Measurements from ENCODE around the gene LRFN3.

GRCh38 chr19:35955881-35956634, 19.9 kb downstream of the LRFN3 start:
- no peak for TF ChIP-seq POLR2A (IDR thresholded peaks at IDR 0.05; ENCODE audit: low read depth, low read length)
- no peak for TF ChIP-seq SMAD5 (IDR thresholded peaks at IDR 0.05; ENCODE audit: low read depth)
- no peak for TF ChIP-seq RCOR1 (conservative IDR thresholded peaks at IDR 0.05; ENCODE audit: low read depth, low read length)
- no peak for TF ChIP-seq MYC (IDR thresholded peaks at IDR 0.05; ENCODE audit: insufficient read depth, insufficient read length, insufficient replicate concordance, low read length, severe bottlenecking)
- TF ChIP-seq REST (IDR thresholded peaks at IDR 0.05; ENCODE audit: low read depth, low read length) = no peak
- no peak for TF ChIP-seq NR2C1 (IDR thresholded peaks at IDR 0.05)
- TF ChIP-seq, protein P1, sequence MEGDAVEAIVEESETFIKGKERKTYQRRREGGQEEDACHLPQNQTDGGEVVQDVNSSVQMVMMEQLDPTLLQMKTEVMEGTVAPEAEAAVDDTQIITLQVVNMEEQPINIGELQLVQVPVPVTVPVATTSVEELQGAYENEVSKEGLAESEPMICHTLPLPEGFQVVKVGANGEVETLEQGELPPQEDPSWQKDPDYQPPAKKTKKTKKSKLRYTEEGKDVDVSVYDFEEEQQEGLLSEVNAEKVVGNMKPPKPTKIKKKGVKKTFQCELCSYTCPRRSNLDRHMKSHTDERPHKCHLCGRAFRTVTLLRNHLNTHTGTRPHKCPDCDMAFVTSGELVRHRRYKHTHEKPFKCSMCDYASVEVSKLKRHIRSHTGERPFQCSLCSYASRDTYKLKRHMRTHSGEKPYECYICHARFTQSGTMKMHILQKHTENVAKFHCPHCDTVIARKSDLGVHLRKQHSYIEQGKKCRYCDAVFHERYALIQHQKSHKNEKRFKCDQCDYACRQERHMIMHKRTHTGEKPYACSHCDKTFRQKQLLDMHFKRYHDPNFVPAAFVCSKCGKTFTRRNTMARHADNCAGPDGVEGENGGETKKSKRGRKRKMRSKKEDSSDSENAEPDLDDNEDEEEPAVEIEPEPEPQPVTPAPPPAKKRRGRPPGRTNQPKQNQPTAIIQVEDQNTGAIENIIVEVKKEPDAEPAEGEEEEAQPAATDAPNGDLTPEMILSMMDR (IDR thresholded peaks at IDR 0.05 in 2 of 3, conservative IDR thresholded peaks at IDR 0.05 in 1 of 3; ENCODE audit: control insufficient read depth in 2 of 3, extremely low read depth in 1 of 3, insufficient read depth in 1 of 3, low read depth in 3 of 3, low read length in 3 of 3) = no peak
- TF ChIP-seq ZNF217 (IDR thresholded peaks at IDR 0.05) = no peak
- no peak for TF ChIP-seq STAT1 (conservative IDR thresholded peaks at IDR 0.05)
- no peak for TF ChIP-seq POLR2AphosphoS5 (IDR thresholded peaks at IDR 0.05; ENCODE audit: low read length)

Data from GM12878 (cell line).